Measurements from ENCODE around the gene SHD. TPM values are rescaled to one million over a fixed set of nuclear protein-coding genes. Genes with fewer than 3 reads are reported as not detected.

The SHD gene
- total and polyA plus RNA-seq, 3 experiments from 2014 or later: not detected

DNA sequence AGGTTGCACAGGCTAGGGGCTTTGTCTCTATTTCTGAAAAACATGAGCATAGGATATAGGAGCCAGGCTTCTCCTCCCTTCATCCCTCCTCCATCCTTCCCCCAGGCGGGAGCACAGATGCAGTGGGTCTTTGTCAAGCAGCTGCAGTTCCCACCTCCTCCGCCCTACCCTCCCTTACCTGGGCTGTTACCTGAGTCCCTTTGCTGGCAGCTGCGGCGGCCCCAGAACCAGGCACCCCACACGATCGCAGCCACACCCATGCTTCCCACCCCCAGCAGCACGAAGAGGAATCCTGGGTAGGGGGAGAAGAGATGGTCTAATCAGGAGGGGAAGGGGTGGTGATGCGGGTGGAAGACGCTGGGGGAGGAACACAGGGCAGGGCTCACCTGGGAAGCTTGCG, 15.3 kb downstream of the SHD start:
- Histone ChIP-seq H3K27ac (ENCODE audit: low read depth, low read length) (no peak overlapping the region), H3K4me1 (ENCODE audit: insufficient read depth, low read length) (no peaks in the 10 kb centered on the region), H3K4me3 (ENCODE audit: low read length) (no peak overlapping the region), H3K36me3 (ENCODE audit: insufficient read depth, low read length) (no peaks in the 10 kb centered on the region), H3K27me3 (ENCODE audit: insufficient read depth, low read length, poor library complexity, severe bottlenecking) (no peaks in the 10 kb centered on the region), H3K9me3 (ENCODE audit: low read length) (no peaks in the 10 kb centered on the region)
- ChIA-PET POLR2A (interaction anchor here (0.7 kb wide), 1 partner anchor 213 kb away, joined by 3 read pairs; no protein-coding TSS in a partner anchor), CTCF (no interaction called here)
- Mint-ChIP-seq H3K27ac (no peak overlapping the region), H3K36me3 (peaks cover 0 to 10% (median 2%) of the 10 kb centered on the region in 3 donors), H3K4me3 (no peak overlapping the region), H3K27me3 (no peaks in the 10 kb centered on the region), H3K4me1 (peaks cover 2 to 4% (median 4%) of the 10 kb centered on the region in 3 donors), H3K9me3 (no peaks in the 10 kb centered on the region)
- no peak for DNase-seq

DNA sequence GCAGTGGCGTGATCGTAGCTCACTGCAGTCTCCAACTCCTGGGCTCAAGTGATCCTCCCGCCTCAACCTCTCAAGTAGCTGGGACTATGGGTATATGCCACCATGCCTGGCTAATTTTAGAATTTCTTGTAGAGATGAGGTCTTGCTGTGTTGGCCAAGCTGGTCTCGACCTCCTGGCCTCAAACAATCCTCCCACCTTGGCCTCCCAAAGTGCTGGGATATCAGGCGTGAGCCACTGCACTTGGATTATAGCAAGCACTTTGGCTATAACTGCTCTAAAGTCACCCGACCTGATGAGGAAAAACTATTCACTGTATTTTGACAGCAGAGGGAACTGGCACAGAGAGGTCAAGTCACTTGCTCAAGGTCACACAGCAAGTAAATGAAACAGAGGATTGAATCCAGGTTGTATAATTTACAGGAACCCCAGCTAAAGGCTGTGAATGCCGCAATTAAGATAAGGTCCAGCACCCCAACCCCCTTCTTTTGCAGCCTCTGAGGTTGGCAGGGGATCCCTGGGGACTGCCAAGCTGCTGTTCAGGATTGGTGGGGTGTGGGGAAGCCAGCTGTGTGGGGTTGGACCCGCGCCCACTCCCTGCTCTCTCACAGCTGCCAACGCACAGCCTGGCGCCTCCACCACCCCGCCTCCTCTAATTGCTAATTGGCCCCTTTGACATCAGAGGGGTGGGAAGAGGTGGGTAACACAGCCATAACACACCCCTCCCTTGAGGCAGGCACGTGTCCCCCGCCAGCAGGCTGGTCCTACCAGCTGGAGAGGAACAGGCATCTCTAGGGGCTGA, 17.1 kb downstream of the SHD start:
- Mint-ChIP-seq H3K27ac (peak overlapping the region in 1 of 8 donors; percentile 91), H3K27me3 (no peaks in the 10 kb centered on the region), H3K9me3 (no peaks in the 10 kb centered on the region), H3K36me3 (peaks cover 0 to 10% (median 2%) of the 10 kb centered on the region in 3 donors), H3K4me1 (peaks cover 6 to 9% (median 9%) of the 10 kb centered on the region in 3 donors), H3K4me3 (no peak overlapping the region)
- Histone ChIP-seq H3K36me3 (ENCODE audit: insufficient read depth, low read length) (no peaks in the 10 kb centered on the region), H3K27ac (ENCODE audit: low read depth, low read length) (no peak overlapping the region), H3K4me3 (ENCODE audit: low read length) (no peak overlapping the region), H3K4me1 (ENCODE audit: insufficient read depth, low read length) (peaks cover 6% of the 10 kb centered on the region), H3K27me3 (ENCODE audit: insufficient read depth, low read length, poor library complexity, severe bottlenecking) (no peaks in the 10 kb centered on the region), H3K9me3 (ENCODE audit: low read length) (no peaks in the 10 kb centered on the region)
- ChIA-PET CTCF (interaction anchor here (0.8 to 1.9 kb wide), 3 partner anchors 10 to 57 kb away, joined by 3 to 5 read pairs (median 4); no protein-coding TSS in a partner anchor), POLR2A (interaction anchor here (1.3 kb wide), 1 partner anchor 48 kb away, joined by 5 read pairs; the partner anchor contains the start of gene MPND)
- DNase-seq: no peak

DNA sequence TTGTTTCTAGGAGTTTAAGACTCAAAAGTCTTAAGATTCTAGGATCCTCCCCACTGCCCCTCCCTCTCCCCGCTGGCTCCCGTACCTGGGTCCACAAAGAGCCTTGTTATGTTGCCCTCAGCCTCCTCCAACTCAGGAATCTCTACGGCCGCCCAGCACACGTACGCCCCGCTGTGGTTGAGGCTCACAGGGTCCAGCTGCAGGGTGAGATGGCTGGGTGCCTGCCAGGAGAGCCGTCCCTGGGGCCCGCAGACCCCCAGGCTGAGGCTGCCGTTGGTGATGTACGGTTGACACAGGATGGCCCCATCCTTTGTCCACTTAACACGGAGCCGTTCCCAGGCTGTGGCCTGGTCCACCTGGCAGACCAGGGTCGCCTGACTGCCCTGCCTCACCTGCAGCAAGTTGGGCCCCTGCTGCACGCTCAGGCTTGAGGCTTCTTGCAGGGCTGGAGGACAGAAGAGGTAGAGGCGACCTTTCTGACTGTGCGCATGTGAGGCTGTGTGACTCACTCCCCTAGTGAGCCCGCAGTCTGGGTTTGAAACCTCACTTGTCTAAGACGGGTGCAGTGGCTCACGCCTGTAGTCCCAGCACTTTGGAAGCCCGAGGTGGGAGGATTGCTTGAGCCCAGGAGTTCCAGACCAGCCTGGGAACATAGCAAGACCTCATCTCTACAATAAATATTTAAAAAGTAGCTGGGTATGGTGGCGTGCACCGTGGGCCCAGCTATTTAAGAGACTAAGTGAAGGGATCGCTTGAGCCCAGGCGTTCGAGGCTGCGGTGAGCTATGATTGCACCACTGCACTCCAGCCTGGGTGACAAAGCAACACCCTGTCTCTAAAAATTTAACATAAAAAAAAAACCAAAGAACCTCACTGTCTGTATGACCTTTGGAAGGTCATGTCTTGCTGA, 19.1 kb downstream of the SHD start:
- Mint-ChIP-seq H3K4me3 (peak overlapping the region in 2 of 7 donors; percentile 38 to 47), H3K36me3 (peaks cover 0 to 9% (median 2%) of the 10 kb centered on the region in 3 donors), H3K27me3 (peaks cover 0 to 6% of the 10 kb centered on the region in 2 donors), H3K4me1 (peaks cover 15 to 24% (median 19%) of the 10 kb centered on the region in 3 donors), H3K9me3 (no peaks in the 10 kb centered on the region), H3K27ac (peak overlapping the region in 5 of 8 donors; percentile 51 to 80 (median 68))
- Histone ChIP-seq H3K27me3 (ENCODE audit: insufficient read depth, low read length, poor library complexity, severe bottlenecking) (no peaks in the 10 kb centered on the region), H3K4me3 (ENCODE audit: low read length) (no peak overlapping the region), H3K27ac (ENCODE audit: low read depth, low read length) (no peak overlapping the region), H3K36me3 (ENCODE audit: insufficient read depth, low read length) (no peaks in the 10 kb centered on the region), H3K9me3 (ENCODE audit: low read length) (no peaks in the 10 kb centered on the region), H3K4me1 (ENCODE audit: insufficient read depth, low read length) (peaks cover 13% of the 10 kb centered on the region)
- POLR2A ChIA-PET: interaction anchor here (0.6 kb wide), 1 partner anchor 30 kb away, joined by 3 read pairs; no protein-coding TSS in a partner anchor
- CTCF ChIA-PET: no interaction called here
- peak in 1 of 5 donors; percentile 63 for DNase-seq

DNA sequence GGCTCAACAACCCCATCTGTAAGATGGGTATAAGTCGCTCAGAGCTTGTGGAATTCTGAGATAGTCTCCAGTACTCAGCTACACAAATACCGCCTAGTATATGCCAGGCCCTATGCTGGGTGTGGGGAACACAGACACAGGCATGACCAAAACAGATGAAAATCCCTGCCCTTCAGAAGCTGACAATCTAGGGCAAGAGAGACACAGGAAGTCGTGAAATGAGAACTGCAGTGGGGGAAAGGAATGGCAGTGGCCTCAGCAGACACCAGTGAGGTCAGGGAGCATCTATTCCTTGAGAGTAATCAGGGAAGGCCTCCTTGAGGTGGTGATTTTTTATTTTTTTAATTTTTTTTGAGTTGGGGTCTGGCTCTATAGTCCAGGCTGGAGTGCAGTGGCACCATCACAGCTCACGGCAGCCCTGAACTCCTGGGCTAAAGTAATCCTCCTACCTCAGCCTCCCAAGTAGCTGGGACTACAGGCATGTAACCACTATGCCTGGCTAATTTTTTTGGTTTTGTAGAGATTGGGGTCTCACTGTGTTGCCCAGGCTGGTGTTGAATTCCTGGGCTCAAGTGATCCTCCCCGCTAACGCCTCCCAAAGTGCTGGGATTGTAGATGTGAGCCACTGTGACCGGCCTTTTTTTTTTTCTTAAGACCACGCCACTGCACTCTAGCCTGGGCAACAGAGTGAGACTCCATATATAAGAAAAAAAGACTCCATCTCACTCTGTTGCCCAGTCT, 19.9 kb downstream of the SHD start:
- Mint-ChIP-seq H3K4me1 (peaks cover 19 to 29% (median 24%) of the 10 kb centered on the region in 3 donors), H3K27me3 (peaks cover 0 to 10% of the 10 kb centered on the region in 2 donors), H3K9me3 (no peaks in the 10 kb centered on the region), H3K4me3 (peak overlapping the region in 4 of 7 donors; percentile 11 to 69 (median 42)), H3K27ac (peak overlapping the region in 7 of 8 donors; percentile 51 to 84 (median 68)), H3K36me3 (peaks cover 0 to 9% (median 2%) of the 10 kb centered on the region in 3 donors)
- H3K27me3 ChIP-seq (ENCODE audit: insufficient read depth, low read length, poor library complexity, severe bottlenecking): no peaks in the 10 kb centered on the region
- CTCF ChIA-PET: no interaction called here
- POLR2A ChIA-PET: no interaction called here
- H3K4me1 ChIP-seq (ENCODE audit: insufficient read depth, low read length): peaks cover 21% of the 10 kb centered on the region
- no peak overlapping the region for H3K27ac ChIP-seq (ENCODE audit: low read depth, low read length)
- H3K36me3 ChIP-seq (ENCODE audit: insufficient read depth, low read length): no peaks in the 10 kb centered on the region
- H3K4me3 ChIP-seq (ENCODE audit: low read length): no peak overlapping the region
- DNase-seq: no peak
- H3K9me3 ChIP-seq (ENCODE audit: low read length): no peaks in the 10 kb centered on the region

DNA sequence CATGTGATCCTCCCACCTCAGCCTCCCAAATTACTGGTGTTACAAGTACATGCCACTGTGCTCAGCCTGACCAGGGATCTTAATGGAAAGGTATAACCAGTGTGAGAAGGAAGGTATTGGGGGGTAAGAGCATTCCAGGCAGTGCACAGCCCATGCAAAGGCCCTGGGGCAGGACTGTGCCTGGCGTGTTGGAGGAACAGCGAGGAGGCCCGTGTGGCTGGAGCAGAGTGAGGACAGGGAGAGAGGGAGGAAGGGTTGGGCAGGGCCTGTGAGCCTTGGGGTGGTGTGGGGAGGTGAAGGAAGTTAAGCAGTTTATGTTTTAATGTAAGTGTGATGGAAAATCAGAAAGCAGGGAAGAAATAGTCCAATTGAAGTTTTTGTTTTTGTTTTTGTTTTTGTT, 21.5 kb downstream of the SHD start:
- Histone ChIP-seq H3K27me3 (ENCODE audit: insufficient read depth, low read length, poor library complexity, severe bottlenecking) (no peaks in the 10 kb centered on the region), H3K4me3 (ENCODE audit: low read length) (no peak overlapping the region), H3K4me1 (ENCODE audit: insufficient read depth, low read length) (peaks cover 25% of the 10 kb centered on the region), H3K27ac (ENCODE audit: low read depth, low read length) (no peak overlapping the region), H3K36me3 (ENCODE audit: insufficient read depth, low read length) (no peaks in the 10 kb centered on the region), H3K9me3 (ENCODE audit: low read length) (no peaks in the 10 kb centered on the region)
- Mint-ChIP-seq H3K9me3 (no peaks in the 10 kb centered on the region), H3K4me1 (peaks cover 25 to 33% (median 28%) of the 10 kb centered on the region in 3 donors), H3K27me3 (peaks cover 3 to 14% of the 10 kb centered on the region in 2 donors), H3K27ac (peak overlapping the region in 7 of 8 donors; percentile 18 to 97 (median 75)), H3K4me3 (peak overlapping the region in 6 of 7 donors; percentile 38 to 82 (median 66)), H3K36me3 (peaks cover 0 to 4% (median 2%) of the 10 kb centered on the region in 3 donors)
- POLR2A ChIA-PET: no interaction called here
- CTCF ChIA-PET: no interaction called here
- no peak for DNase-seq

DNA sequence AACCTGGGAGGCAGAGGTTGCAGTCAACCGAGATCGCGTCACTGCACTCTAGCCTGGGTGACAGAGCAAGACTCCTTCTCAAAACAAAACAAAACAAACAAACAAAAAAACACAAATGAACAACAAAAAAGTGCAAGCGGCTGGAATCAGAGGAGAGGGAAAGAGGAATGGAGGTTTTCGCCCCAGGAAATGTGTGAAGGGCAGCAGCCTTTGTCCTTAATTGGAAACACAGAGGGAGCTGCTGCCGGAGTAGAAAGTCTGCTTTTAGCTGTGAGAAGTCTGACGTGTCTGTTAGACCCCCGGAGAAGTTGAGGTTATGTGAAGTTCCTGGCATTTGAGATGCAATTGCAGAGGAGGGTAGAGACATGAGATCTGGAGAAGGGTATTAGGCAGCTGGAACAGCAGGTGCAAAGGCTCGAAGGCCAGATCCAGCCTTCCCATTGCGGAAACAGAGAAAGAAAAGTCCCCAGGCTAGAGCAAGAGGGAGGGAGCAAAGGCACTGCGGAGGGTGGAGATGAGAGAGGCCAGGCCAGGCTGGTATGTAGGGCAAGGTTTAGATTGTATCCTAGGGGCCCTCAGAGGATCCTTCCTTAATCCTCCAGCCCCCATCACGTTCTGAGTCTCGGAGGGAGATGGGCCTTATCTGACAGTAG, 22.6 kb downstream of the SHD start:
- Mint-ChIP-seq H3K36me3 (peaks cover 0 to 4% (median 3%) of the 10 kb centered on the region in 3 donors), H3K27ac (peak overlapping the region; percentile 85 to 97 (median 88)), H3K4me3 (peak overlapping the region; percentile 85 to 92 (median 89)), H3K4me1 (peaks cover 25 to 33% (median 28%) of the 10 kb centered on the region in 3 donors), H3K27me3 (peaks cover 3 to 14% of the 10 kb centered on the region in 2 donors), H3K9me3 (no peaks in the 10 kb centered on the region)
- Histone ChIP-seq H3K36me3 (ENCODE audit: insufficient read depth, low read length) (no peaks in the 10 kb centered on the region), H3K4me3 (ENCODE audit: low read length) (peak overlapping the region; percentile 33), H3K27ac (ENCODE audit: low read depth, low read length) (no peak overlapping the region), H3K4me1 (ENCODE audit: insufficient read depth, low read length) (peaks cover 25% of the 10 kb centered on the region), H3K9me3 (ENCODE audit: low read length) (no peaks in the 10 kb centered on the region), H3K27me3 (ENCODE audit: insufficient read depth, low read length, poor library complexity, severe bottlenecking) (no peaks in the 10 kb centered on the region)
- POLR2A ChIA-PET: interaction anchor here (0.6 to 1.3 kb wide), 2 partner anchors 41 to 69 kb away, joined by 3 to 4 read pairs; no protein-coding TSS in a partner anchor
- CTCF ChIA-PET: interaction anchor here (1.1 to 1.4 kb wide), 2 partner anchors 34 to 40 kb away, joined by 3 to 4 read pairs; no protein-coding TSS in a partner anchor
- peak in 1 of 5 donors; percentile 33 for DNase-seq

DNA sequence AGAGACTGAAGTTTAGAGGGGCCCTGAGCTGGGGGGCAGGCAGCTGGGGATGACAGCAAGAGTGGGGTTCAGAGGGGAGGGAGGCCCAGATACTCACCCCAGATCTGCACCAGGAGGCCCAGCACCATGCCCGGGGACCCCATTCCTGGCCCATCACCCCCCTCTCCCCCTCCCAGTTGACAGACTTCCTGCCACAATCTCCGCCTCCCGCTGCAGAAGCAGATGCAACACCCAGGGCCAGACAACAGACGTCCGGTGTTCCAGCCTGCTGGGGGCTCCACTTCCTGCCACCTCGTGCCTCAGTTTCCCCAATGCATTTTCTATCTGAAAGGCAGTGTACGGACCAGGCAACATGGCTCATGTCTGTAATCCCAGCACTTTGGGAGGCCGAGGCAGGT, 23.2 kb downstream of the SHD start, which contains the start of gene TMIGD2:
Gene TMIGD2 (minus strand): TSS at position 147 of the 398 bp plus-strand sequence. CDS start 4 bp downstream, at position 143.
- peak in 1 of 5 donors; percentile 51 for DNase-seq
- no peaks in the 10 kb centered on the region for H3K27me3 ChIP-seq (ENCODE audit: insufficient read depth, low read length, poor library complexity, severe bottlenecking)
- no peaks in the 10 kb centered on the region for H3K9me3 Mint-ChIP-seq
- ChIA-PET CTCF (interaction anchor here (1.1 to 1.4 kb wide), 2 partner anchors 35 to 40 kb away, joined by 3 to 4 read pairs; no protein-coding TSS in a partner anchor), POLR2A (interaction anchor here (0.6 to 1.3 kb wide), 2 partner anchors 40 to 69 kb away, joined by 3 to 4 read pairs; no protein-coding TSS in a partner anchor)
- H3K9me3 ChIP-seq (ENCODE audit: low read length): no peaks in the 10 kb centered on the region
- peak within 1 kb of the TSS; percentile 85 to 97 (median 88) for H3K27ac Mint-ChIP-seq
- peak within 1 kb of the TSS; percentile 33 for H3K4me3 ChIP-seq (ENCODE audit: low read length)
- H3K36me3 ChIP-seq (ENCODE audit: insufficient read depth, low read length): no peaks in the 10 kb centered on the region
- H3K27ac ChIP-seq (ENCODE audit: low read depth, low read length): no peak within 1 kb of the TSS
- peak within 1 kb of the TSS; percentile 85 to 92 (median 89) for H3K4me3 Mint-ChIP-seq
- H3K4me1 ChIP-seq (ENCODE audit: insufficient read depth, low read length): peaks cover 25% of the 10 kb centered on the region
- peaks cover 3 to 14% of the 10 kb centered on the region in 2 donors for H3K27me3 Mint-ChIP-seq
- peaks cover 0 to 4% (median 3%) of the 10 kb centered on the region in 3 donors for H3K36me3 Mint-ChIP-seq
- peaks cover 25 to 33% (median 28%) of the 10 kb centered on the region in 3 donors for H3K4me1 Mint-ChIP-seq
